Measurements from ENCODE around the gene ADAMTS2. TPM values are rescaled to one million over a fixed set of nuclear protein-coding genes. Genes with fewer than 3 reads are reported as not detected.
A peak's percentile ranks its signal among the peaks of the same experiment; 100 is the strongest.
"Not testable (repeated sequence)": the region's sequence is repeated elsewhere in the genome, so short reads cannot be mapped to it uniquely, and the experiment has no call there.

The ADAMTS2 gene
- total and polyA plus RNA-seq, 2 experiments from 2014 or later: 1.6 to 8.1 TPM

GRCh38 chr5:179324316-179324715 is 20.9 kb downstream of the ADAMTS2 start:
- not testable (repeated sequence) for H3K27ac Mint-ChIP-seq; DNase-seq (ENCODE audit: low spot score); H4K20me1 ChIP-seq (replicated peaks; ENCODE audit: insufficient read depth); H3K4me1 Mint-ChIP-seq; H3K36me3 Mint-ChIP-seq (ENCODE audit: low read depth); H3K9me2 ChIP-seq (ENCODE audit: insufficient read depth); H3K9me3 Mint-ChIP-seq; H3K4me3 ChIP-seq; H3F3A ChIP-seq (replicated peaks; ENCODE audit: low read depth); ATAC-seq; H3K4me3 Mint-ChIP-seq; H3K27ac ChIP-seq (ENCODE audit: low read depth); H3K4me1 ChIP-seq (ENCODE audit: insufficient read depth); H3K36me3 ChIP-seq (ENCODE audit: insufficient read depth); H3K4me2 ChIP-seq; H3K79me2 ChIP-seq (replicated peaks; ENCODE audit: insufficient read depth); H2AFZ ChIP-seq
- peaks cover 28% of the 10 kb centered on the region for H3K27me3 Mint-ChIP-seq (ENCODE audit: insufficient read depth, low read depth, poor library complexity)
- peaks cover 11% of the 10 kb centered on the region for H3K27me3 ChIP-seq (ENCODE audit: insufficient read depth)

DNA sequence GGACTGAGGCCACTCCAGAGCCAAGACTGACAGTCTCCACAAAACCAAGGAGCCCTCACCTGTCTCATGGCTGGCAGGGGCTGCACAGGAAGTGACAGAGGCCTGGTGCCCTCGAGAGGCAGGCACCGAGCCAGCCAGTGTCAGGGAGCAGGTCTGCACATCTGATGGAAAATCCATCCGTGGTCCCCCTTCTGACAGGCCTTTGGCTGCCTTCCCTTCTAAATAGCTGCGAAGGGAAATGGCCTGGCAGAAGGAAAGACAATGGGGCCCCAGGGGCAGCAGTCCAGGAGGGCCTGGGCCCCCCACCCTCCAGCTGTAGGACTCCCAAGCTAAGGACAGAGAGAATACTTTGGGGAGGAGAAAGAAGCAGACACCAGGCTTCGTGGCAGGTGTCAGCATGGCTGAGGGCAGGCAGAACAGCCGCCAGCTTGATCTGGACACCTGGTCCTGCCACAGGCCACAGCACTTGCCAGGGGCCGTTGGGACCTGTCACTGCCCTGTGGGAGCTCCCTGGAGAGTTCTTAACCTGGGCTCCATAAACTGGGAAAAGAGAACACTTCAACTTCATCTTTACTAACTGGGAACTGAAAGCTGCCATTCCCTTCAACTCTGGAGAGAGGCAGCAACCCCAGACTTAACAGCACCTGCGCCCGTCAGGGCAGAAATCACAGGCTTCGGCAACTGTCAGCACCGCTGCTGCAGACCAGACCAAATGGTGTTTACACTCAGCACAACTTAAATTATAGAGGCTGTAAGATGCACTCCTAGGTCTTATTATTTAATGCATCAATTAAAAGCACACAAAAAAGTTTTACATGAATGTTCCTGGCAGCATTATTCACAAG is 22.0 kb downstream of the ADAMTS2 start:
- Histone ChIP-seq H3K27me3 (ENCODE audit: insufficient read depth) (peaks cover 11% of the 10 kb centered on the region), H3K4me1 (ENCODE audit: insufficient read depth) (peaks cover 9% of the 10 kb centered on the region; the same call in 1 of the 2 replicates), H3K79me2 (replicated peaks; ENCODE audit: insufficient read depth) (no peaks in the 10 kb centered on the region), H3K27ac (ENCODE audit: low read depth) (no peak overlapping the region), H3F3A (replicated peaks; ENCODE audit: low read depth) (no peaks in the 10 kb centered on the region), H3K36me3 (ENCODE audit: insufficient read depth) (no peaks in the 10 kb centered on the region), H3K4me2 (no peak overlapping the region), H3K9me2 (ENCODE audit: insufficient read depth) (no peaks in the 10 kb centered on the region), H4K20me1 (replicated peaks; ENCODE audit: insufficient read depth) (no peaks in the 10 kb centered on the region), H2AFZ (no peak overlapping the region), H3K4me3 (no peak overlapping the region)
- Mint-ChIP-seq H3K27ac (no peak overlapping the region), H3K4me3 (no peak overlapping the region), H3K9me3 (peaks cover 3% of the 10 kb centered on the region; the same call in 1 of the 3 replicates), H3K27me3 (ENCODE audit: insufficient read depth, low read depth, poor library complexity) (peaks cover 28% of the 10 kb centered on the region), H3K36me3 (ENCODE audit: low read depth) (no peaks in the 10 kb centered on the region; the same call in 2 of the 3 replicates), H3K4me1 (peaks cover 10% of the 10 kb centered on the region)
- DNase-seq (ENCODE audit: low spot score) (no peak), ATAC-seq (no peak)
- no peak for TF ChIP-seq EZH2phosphoT487 (IDR thresholded peaks at IDR 0.05; ENCODE audit: unreplicated experiment)
- TF ChIP-seq, protein P1, sequence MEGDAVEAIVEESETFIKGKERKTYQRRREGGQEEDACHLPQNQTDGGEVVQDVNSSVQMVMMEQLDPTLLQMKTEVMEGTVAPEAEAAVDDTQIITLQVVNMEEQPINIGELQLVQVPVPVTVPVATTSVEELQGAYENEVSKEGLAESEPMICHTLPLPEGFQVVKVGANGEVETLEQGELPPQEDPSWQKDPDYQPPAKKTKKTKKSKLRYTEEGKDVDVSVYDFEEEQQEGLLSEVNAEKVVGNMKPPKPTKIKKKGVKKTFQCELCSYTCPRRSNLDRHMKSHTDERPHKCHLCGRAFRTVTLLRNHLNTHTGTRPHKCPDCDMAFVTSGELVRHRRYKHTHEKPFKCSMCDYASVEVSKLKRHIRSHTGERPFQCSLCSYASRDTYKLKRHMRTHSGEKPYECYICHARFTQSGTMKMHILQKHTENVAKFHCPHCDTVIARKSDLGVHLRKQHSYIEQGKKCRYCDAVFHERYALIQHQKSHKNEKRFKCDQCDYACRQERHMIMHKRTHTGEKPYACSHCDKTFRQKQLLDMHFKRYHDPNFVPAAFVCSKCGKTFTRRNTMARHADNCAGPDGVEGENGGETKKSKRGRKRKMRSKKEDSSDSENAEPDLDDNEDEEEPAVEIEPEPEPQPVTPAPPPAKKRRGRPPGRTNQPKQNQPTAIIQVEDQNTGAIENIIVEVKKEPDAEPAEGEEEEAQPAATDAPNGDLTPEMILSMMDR (conservative IDR thresholded peaks at IDR 0.05; ENCODE audit: low read depth in 2 of 2): 0 out of 4 replicates have a peak, but pooled peaks of 1 of the 2 experiments have one; percentile 2

- Histone ChIP-seq H3K36me3 (ENCODE audit: insufficient read depth) (no peaks in the 10 kb centered on the region), H3K27me3 (ENCODE audit: insufficient read depth) (peaks cover 6% of the 10 kb centered on the region), H4K20me1 (replicated peaks; ENCODE audit: insufficient read depth) (no peaks in the 10 kb centered on the region), H3K27ac (ENCODE audit: low read depth) (no peak overlapping the region), H3K4me2 (no peak overlapping the region), H3F3A (replicated peaks; ENCODE audit: low read depth) (no peaks in the 10 kb centered on the region), H3K9me2 (ENCODE audit: insufficient read depth) (no peaks in the 10 kb centered on the region), H3K79me2 (replicated peaks; ENCODE audit: insufficient read depth) (no peaks in the 10 kb centered on the region), H3K4me3 (no peak overlapping the region), H3K4me1 (ENCODE audit: insufficient read depth) (peaks cover 9% of the 10 kb centered on the region; the same call in 1 of the 2 replicates), H2AFZ (no peak overlapping the region)
- peaks cover 10% of the 10 kb centered on the region for H3K4me1 Mint-ChIP-seq
- ATAC-seq (no peak), DNase-seq (ENCODE audit: low spot score) (no peak)
- no peaks in the 10 kb centered on the region for H3K36me3 Mint-ChIP-seq (ENCODE audit: low read depth)
- no peak overlapping the region for H3K27ac Mint-ChIP-seq
- H3K4me3 Mint-ChIP-seq: no peak overlapping the region
- no peaks in the 10 kb centered on the region; the same call in 2 of the 3 replicates for H3K9me3 Mint-ChIP-seq
- H3K27me3 Mint-ChIP-seq (ENCODE audit: insufficient read depth, low read depth, poor library complexity): peaks cover 20% of the 10 kb centered on the region
- TF ChIP-seq STAT1 (IDR thresholded peaks at IDR 0.05; ENCODE audit: unreplicated experiment): no peak
- no peak for TF ChIP-seq EZH2phosphoT487 (IDR thresholded peaks at IDR 0.05; ENCODE audit: unreplicated experiment)
- TF ChIP-seq ZNF114 (CRISPR knock-in tag; IDR thresholded peaks at IDR 0.05): no peak
- no peak for TF ChIP-seq NANOG (IDR thresholded peaks at IDR 0.05; ENCODE audit: borderline replicate concordance)
- no peak for TF ChIP-seq CREB1 (CRISPR knock-in tag; IDR thresholded peaks at IDR 0.05; ENCODE audit: low read depth)
- TF ChIP-seq POLR2AphosphoS5 (IDR thresholded peaks at IDR 0.05; ENCODE audit: low read depth): no peak
- TF ChIP-seq EZH2 (IDR thresholded peaks at IDR 0.05; ENCODE audit: low read depth, unreplicated experiment): no peak
- TF ChIP-seq JUNB (IDR thresholded peaks at IDR 0.05; ENCODE audit: unreplicated experiment): no peak
- TF ChIP-seq ZNF331 (CRISPR knock-in tag; IDR thresholded peaks at IDR 0.05; ENCODE audit: low read depth): no peak
- TF ChIP-seq, protein P1 (conservative IDR thresholded peaks at IDR 0.05; ENCODE audit: low read depth in 2 of 2): no peak
Measured at GRCh38 chr5:179322071-179323025, 22.9 kb downstream of the ADAMTS2 start.

Measured in GM23338 (cell line).